Uterus (tissue), 2 donors: ENCODE results near the gene IQSEC1.

Experiments
- POLR2A ChIP-seq, 2 donors: fragments of 450-650 bp; IDR thresholded peaks; one replicate each; pipeline ENCODE4 v1.6.1; 2016; ENCODE audit warnings: antibody characterized with exemption in 2 of 2, mild to moderate bottlenecking in 1 of 2, moderate library complexity in 1 of 2
- TF ChIP-seq, protein P1 (sequence below), 4 experiments: fragments of 200-600 bp in 2 of 4; fragments of 450-650 bp in 2 of 4; sonication (generic) in 2 of 4; IDR thresholded peaks; one replicate each; pipeline ENCODE4 v1.5.1; 2016 to 2019; ENCODE audit warnings: antibody characterized with exemption in 4 of 4, mild to moderate bottlenecking in 2 of 4, moderate library complexity in 1 of 4

DNA sequence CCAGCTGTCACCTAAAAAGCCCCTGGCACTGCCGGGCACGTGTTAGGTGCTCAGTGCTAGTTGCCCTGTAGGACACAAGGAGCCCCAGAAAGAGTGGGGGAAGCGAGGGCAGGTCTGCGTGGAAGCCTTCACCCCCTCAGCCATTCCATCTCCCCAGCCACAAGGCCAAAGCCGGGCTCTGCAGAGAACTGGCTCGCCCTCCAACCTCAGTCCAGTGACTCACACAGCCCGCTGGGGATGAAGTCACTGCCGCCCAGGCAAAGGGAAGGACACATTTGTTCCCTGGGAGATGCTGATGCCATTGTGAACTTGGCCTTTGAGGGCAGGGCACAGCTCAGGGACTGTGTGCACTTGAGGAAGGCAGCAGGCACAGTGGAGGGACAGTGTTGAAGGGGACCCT, 48.1 kb downstream of the IQSEC1 start:
- TF ChIP-seq, protein P1, sequence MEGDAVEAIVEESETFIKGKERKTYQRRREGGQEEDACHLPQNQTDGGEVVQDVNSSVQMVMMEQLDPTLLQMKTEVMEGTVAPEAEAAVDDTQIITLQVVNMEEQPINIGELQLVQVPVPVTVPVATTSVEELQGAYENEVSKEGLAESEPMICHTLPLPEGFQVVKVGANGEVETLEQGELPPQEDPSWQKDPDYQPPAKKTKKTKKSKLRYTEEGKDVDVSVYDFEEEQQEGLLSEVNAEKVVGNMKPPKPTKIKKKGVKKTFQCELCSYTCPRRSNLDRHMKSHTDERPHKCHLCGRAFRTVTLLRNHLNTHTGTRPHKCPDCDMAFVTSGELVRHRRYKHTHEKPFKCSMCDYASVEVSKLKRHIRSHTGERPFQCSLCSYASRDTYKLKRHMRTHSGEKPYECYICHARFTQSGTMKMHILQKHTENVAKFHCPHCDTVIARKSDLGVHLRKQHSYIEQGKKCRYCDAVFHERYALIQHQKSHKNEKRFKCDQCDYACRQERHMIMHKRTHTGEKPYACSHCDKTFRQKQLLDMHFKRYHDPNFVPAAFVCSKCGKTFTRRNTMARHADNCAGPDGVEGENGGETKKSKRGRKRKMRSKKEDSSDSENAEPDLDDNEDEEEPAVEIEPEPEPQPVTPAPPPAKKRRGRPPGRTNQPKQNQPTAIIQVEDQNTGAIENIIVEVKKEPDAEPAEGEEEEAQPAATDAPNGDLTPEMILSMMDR (IDR thresholded peaks at IDR 0.05), result no peak
- no peak for TF ChIP-seq POLR2A (IDR thresholded peaks at IDR 0.05)
